HG03108 (cell line): Measurements from ENCODE around the gene MSRB1.
"Not testable (repeated sequence)": the region's sequence is repeated elsewhere in the genome, so short reads cannot be mapped to it uniquely, and the experiment has no call there.

Experiments used
- ATAC-seq: cut with Tn5 transposase; IDR thresholded peaks from one replicate; pipeline ENCODE4 v1.9.1; 2021; ENCODE audit warnings: moderate library complexity; ENCODE audit not compliant: unreplicated experiment

MSRB1 gene

DNA sequence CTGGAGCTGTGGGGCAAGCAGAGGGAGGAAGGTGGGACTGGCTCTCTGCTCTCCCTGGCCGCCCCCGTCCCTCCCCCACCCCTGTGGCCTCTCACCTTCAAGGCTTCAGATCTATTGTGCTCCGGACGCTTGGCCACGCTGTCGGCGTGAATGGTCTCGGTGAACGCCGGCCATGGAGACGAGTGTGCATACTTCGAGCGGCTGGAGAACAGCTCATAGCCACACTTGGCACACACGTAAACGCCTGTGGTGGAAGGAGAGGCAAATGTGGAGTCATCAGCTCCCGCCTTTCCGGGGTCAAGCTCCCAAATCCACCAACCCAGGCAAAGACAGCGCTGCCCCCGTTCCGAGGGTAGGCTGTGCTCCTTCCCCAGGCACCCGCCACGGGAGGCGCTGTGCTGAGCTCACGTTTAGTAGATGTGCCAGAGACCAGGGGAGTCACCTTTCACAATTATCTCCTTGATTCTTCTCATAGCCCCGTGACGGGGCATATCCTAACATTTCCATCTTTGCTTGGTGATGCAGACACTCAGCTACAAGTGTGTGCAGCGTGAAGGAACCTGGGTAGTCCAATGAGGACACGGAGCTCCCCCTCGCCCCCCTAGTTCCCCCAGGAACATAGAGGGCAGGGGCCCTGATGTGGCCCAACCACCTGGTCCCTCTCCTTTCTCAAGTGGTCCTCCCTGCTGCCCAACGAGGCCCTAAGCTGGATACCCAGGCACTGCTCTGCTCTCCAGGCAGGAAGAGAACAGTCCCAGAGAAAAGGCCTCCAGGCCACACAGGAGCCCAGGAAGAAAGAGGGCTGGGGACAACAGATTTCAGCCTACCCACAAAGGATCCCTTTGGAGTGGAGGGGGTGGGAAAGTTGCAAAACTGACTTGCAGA is 1.6 kb downstream of the MSRB1 start:
- ATAC-seq, result no peak

DNA sequence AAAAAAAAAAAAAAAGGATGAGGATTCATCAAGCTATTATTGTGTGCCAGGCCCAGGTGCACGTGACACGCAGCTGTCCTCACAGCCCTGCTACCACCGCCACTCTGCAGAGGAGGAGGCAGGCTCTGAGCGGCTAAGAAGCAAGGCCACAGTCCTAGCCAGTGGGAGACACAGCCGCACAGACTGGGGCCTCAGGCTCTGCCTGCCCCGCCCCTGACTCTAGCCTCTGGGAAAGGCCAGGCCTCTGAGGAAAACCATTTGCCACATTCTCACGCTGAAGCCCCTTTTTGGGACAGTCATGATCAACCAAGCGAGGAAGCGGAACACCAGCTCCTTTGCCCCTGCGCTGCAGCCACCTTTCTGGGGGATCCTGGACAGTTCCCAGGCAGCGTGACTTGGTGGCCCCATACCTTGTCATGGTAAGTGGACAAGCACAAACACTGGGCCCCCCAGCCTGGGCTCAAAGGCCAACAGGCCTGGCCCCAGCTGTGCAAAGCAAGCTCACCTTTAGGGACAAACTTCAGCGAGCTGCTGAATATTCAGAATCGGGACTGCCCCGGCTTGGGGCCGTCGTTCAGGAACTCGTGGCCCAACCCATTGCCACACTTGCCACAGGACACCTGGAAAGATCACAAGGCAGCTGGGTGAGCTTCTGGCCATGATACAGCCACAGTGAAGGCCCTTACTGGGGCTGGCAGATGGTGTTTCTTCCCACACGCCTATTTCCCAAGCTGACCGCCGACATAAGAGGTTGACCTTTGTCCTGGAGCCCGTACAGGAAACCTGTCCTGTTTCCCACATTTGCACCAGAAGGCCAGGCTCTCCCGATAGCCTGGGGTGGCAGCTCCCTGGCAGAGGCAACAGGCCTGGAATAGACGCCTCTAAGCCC is 2.5 kb downstream of the MSRB1 start:
- no peak for ATAC-seq

DNA sequence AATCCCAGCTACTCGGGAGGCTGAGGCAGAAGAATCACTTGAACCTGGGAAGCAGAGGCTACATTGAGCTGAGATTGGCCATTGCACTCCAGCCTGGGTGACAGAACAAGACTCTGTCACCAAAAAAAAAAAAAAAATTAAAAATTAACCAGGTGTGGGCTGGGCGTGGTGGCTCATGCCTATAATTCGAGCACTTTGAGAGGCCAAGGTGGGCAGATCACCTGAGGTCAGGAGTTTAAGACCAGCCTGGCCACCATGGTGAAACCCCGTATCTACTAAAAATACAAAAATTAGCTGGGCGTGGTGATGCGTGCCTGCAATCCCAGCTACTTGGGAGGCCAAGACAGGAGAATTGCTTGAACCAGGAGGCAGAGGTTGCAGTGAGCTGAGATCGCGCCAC is 3.2 kb downstream of the MSRB1 start:
- not testable (repeated sequence) for ATAC-seq

DNA sequence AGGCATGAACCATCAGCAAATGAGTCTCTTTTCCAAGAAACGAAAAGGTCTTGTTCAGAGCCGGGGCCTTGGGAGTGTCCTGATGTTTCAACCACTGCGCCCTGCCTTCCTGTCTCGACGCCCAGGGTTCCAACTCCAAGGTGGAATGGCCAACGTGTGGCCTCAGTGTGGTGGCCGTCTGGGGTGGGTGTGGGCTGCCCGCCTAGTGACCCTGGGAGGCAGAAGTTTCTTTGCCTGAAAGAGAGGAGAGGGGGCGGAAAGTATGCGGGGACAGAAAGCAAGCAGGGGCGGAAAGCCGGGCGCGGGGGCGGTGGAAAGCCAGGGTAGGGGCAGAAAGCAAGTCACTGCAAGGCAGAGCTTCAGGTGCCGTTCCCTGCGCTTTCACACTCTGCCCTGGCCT is 4.1 kb downstream of the MSRB1 start:
- no peak for ATAC-seq

DNA sequence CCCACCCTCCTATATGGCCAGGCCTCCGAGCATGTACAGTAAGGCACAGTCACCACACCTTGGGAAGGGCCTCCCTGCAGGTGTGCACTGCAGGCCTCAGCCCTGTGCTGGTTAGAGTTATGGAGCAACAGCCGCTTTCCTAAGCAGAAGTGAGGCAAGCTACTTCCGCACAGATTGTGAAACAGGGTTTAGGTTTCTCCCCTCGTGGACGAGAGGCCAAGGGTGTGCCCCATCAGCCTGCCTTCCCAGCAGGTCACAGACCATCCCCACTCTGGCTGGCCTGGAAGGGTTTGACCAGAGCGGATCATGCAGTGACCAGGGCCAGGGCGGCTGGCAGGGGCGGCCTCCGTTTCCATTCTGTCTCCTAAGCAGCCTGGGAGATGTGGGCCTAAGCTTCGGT is 4.7 kb downstream of the MSRB1 start:
- ATAC-seq, result no peak

DNA sequence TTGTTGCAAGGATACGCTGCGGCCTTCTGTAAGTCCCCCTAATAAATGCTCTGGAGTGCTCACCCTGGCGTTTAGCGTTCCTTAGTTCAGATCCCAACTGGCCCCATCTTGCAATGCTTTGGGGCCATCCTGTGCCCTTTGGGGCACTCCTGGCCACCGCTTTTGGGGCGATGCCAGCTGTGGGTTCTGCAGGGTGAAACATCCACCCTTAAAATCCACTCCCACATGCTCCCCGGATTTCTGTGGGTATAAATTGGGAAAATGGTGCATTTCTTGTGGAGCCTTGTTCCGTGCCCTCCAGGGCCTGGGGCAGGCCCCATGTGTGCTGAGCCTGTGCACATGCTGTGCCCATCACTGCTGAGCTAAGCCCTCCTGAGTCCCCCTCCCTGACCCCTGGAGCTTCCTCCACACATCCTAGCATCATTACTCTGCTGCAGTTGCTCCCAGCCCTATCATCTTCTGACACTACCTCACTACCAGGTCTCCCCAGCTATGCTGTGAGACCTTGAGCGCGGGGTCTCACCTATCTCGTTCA is 6.0 kb downstream of the MSRB1 start:
- no peak for ATAC-seq

DNA sequence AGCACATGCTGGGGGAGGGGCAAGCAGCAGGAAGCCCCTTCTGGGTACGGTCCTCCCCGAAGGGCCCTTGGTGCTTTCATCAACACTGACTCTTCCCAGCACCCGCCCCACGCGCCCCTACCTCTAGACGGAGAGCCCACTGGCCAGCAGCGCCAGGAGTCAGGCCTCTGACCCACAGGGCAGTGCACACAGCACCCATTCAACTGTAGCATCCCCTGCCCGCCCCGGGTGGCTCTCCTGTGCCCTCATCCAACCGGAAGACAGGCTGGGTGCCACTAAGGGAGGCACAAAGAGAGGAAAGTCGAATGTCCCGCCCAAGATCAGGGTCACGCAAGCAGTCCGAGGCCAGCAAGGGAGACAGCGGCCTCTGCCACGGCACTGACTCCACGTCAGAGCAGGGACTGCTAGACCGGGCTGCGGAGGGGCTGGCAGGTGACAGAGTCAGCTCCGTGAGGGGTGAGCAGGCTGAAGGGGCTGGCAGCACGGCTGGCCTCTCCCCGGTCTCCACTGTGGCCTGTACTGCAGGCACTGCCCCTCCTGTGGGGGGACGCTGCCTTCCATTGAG is 9.8 kb downstream of the MSRB1 start:
- ATAC-seq, result no peak

DNA sequence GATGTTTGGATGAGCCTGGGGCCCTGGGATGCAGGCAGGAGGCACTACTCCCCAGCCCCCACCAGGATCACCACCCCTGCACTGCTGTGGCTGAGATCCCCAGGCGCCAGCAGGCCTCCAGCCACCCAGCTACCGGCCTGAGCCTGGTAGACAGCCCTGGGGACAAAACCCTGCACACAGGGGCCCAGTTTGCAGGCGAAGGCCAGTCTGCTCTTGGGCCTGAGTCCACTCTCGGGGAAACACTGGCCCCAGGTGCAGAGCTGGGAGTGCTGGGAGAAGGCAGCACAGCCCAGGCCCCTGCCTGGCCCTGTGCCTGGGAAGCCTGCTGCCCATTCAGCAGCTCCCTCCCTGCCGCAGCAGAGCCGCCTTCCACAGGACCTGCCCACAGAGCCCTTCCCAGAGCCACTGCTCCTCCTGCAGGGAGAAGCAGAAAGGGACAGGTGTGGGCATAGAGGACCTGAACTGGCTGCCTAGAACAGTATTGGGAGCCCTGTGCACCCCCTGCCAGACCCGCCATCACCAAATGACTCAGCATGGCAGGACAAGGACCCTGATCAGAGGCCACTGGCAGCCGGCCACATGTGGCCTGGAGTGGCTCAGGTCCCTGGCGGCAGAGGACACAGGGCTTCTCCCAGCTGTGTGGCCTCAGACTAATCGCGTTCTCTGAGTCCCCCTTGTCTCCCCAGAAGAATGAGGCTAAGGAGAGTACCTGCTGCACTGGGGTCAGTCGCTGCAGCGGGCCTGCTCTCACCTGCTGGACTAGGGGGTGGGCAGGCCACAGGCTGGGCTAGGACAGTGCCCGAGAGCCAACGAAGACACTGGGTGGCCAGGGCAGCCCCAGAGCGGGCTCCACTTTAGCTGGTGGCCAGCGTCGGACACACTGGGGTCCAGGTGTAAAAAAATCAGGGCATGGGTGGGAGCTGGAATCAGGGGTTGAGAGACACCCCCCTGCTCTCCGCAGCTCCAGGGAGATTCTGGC is 10.7 kb downstream of the MSRB1 start:
- no peak for ATAC-seq

DNA sequence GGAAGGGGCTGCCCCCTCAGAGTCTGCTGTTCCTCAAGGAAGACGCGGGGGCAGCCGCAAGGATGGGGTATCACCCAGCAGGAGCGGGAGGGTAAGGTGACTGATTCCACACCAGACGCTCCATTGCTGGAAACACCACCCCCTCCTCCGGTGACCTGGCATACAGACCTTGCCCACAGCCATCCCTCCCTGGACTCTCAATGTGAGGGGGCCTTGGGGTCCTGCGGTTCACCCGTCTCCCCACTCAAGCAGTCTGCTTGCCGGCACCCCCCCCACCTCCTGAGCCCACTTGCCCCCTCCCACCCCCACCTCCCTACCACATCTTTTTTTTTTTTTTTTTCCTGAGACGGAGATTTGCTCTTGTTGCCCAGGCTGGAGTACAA is 12.7 kb downstream of the MSRB1 start:
- ATAC-seq, result no peak

DNA sequence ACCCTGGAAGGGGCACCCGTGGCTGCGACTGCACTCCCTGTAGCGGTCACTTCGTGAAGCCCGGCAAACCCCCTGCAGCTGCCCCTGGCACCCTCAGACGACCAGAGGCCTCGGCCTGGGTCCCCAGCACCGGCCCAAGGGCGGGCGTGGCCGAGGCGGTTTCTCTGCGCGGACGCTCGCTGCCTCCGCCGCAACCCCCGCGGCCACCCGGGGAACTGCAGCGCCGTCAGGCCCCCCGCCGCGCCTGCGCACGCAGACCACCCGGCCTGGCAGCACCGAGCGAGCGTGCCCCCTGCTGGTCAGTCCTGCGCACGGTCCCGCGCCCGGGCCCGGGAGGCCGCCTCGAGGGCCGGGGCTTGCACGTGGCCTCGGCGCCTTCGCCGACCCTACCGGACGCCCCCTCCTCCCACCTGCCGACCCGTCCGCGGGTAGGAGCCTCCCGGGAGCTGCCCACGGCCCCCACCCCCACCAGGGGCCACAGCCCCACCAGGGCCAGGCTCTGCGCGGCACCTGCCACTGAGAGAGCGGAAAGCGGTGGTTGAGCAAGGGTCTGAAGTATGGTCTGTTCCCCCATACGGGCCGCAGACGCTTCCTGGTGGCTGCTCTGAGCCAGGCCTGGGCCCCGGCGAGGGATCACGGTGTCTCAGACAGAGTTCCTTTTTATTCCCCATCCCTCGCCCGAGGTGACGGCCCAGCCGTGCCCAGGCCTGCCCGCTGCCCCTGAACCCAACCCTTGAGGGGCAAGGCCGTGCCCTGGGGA is 13.2 kb downstream of the MSRB1 start:
- peak; percentile 80 for ATAC-seq

DNA sequence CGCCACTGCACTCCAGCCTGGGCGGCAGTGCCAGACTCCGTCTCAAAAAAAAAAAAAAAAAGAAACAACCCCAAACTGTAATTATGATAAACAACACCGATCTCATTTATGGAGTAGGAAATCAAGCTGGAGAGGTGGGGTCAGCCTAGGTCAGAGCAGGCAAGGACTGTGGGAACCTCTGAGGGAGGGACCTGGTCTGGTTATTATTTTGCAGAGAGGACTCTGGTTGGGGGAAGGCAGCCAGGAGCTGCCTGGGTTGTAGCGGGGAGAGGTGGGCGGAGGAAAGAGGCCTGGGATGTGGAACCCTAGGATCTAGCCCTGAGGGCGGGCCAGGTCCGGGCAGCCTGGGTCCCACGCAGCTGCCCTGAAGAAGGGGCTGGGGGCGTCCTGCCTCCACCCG is 13.9 kb downstream of the MSRB1 start:
- ATAC-seq, result no peak

DNA sequence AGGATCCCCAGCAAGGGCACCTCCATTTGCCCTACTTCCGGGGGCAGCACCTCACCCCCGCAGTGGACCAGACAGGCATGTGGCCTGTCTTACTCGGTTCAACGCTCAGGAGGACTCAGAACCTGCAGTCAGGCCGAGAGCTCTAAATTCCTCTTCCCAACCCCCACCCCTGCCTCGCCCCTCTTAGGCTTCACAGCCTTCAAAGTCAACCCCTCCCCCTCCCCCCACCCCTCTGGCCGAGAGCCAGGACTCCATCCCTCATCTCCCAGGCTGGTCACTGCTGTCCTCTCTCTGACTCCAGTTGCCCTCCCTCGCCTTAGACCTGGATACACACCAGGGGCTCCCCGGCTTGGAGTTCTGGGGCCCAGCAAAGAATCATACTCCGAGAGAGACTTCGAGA is 16.7 kb downstream of the MSRB1 start:
- no peak for ATAC-seq

DNA sequence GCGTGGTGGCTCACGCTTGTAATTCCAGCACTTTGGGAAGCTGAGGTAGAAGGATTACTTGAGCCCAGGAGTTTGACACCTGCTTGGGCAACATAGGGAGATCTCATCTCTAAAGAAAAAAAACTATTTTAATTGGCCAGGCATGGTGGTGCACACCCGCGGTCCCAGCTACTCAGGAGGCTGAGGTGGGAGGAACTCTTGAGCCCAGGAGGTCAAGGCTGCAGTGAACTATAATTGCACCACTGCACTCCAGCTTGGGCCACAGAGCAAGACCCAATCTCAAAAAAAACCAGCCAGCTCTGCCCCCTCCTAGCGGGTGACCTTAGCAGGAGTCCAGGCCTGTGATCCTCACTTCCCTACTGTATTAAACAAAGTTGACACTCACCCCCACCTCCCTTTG is 18.9 kb downstream of the MSRB1 start:
- ATAC-seq, result no peak

DNA sequence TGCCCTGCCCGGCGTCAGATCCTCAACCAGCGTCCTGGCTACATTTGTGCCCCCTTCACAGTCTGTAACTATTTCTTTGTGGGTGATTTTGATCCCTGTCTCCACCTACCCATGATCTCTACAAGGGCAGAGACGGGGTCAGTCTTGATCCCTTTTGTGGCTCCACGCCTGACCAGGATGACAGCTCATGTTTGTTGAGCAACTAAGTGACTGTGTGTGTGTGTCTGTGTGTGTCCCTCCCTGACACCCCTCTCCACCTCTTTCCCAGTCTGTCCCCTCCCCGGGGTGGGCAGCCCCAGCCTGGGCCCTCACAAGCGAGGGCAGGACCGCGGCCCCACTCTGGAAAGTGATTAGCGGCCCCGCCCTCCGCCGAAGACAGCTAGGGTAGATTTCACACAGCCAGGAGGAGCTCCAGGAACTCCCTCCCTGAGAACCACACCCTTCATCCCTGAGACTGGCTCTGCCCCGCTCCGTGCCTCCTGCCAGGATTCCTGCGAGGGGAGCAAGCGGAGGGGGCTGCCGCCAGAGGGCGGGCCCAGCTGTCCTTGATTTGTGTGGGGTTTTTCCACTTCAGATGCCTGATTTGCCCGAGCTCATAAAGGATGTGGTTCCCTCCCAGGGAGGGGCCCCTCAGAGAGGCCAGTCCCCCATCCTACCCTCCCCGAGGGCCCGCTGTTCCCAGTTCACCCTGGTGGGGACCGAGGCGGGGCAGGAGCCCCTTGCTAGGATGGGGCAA is 19.5 kb downstream of the MSRB1 start:
- ATAC-seq, result no peak

DNA sequence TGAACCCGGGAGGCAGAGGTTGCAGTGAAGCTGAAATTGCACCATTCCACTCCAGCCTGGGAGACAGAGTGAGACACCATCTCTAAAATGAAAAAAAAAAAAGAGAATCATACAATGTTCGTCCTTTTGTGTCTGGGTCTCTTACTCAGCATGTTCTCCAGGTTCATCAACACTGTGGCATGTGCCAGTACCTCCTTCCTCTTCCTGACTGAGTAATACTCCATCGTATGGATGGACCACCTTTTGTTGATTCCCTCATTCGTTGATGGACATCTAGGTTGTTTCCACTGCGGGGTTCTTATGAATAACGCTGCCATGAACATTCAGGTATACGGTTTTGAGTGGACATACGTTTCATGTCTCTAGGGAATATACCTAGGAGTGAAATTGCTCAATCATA is 20.6 kb downstream of the MSRB1 start:
- ATAC-seq, result no peak

DNA sequence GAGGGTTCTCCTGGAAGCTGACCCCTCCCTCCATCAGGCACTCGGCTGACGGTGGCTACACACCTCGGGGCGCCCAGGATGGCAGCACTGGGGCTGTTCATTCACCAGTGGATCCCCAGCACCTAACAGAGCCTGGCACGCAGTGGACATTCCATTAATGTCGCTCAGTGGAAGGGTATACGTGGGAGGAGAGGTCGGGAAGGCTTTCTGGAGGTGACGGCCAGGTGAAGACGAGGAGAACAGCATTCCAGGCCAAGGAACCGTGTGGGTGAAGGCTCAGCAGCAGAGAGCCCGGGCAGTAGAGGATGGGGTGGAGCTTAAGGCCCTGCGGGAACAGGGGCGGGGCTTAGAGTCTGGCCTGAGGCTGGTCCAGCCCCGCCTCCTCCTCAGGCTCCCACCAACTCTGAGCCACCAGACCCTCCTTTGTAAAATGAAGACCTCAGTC is 22.2 kb downstream of the MSRB1 start:
- ATAC-seq, result no peak

DNA sequence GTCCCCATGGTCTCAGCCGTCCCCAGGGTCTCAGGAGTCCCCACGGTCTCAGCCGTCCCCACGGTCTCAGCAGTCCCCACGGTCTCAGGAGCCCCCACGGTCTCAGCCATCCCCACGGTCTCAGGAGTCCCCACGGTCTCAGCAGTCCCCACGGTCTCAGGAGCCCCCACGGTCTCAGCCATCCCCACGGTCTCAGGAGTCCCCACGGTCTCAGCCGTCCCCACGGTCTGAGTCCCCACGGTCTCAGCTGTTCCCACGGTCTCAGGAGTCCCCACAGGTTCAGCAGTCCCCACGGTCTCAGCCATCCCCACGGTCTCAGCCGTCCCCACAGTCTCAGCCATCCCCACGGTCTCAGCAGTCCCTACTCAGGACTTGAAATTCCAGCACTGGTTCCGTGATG is 22.9 kb downstream of the MSRB1 start:
- not testable (repeated sequence) for ATAC-seq

DNA sequence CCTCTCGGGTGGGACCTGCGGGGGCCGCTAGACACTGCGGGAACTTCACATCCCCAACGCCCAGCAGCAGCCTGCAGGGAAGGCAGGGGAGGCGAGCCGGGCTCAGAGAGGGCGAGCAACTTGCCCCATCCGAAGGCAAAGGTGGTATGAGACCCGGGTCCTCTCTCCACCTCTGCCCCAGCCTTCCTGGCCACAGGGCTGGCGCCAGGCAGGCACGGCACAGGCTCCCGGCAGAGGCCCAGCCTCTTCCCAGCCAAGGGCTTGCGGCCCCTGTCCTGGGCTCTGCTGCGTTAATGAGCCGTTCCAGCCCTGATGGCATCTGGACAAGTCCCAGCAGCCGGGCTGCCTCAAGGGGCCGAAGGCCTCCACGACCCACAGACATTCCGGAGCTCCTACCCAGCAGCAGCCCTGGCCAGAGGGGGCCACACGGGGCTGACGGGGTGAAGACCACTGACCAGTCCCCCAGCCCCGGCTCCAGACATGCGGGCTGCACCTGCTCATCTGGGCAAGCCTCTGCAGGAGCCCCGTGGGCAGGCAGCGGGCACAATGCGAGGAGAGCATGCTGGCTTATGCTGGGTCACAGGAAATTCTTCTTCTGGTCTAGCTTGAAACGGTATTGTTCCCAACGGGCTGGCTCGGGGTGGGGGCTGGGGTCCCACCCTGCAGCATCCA is 23.5 kb downstream of the MSRB1 start:
- no peak for ATAC-seq
